ENCODE data around the gene ELMO3.

The ELMO3 gene

GRCh38 chr16:67246081-67246755, 47.3 kb downstream of the ELMO3 start (continued):
- peak; percentile 97 for TF ChIP-seq ZBTB10 (tag by site-specific recombination; IDR thresholded peaks at IDR 0.05)
- TF ChIP-seq ZNF350 (tag by site-specific recombination; IDR thresholded peaks at IDR 0.05) = no peak
- TF ChIP-seq OVOL3 (tag by site-specific recombination; IDR thresholded peaks at IDR 0.05) = no peak
- TF ChIP-seq EGR2 (tag by site-specific recombination; IDR thresholded peaks at IDR 0.05; ENCODE audit: low read depth) = peak; percentile 86
- TF ChIP-seq ZEB2 (tag by site-specific recombination; IDR thresholded peaks at IDR 0.05) = peak; percentile 75; the same call in 1 of the 2 replicates
- no peak; the same call in 1 of the 2 replicates for TF ChIP-seq ZNF513 (tag by site-specific recombination; IDR thresholded peaks at IDR 0.05)
- TF ChIP-seq ZNF16 (tag by site-specific recombination; IDR thresholded peaks at IDR 0.05; ENCODE audit: low read depth) = no peak
- TF ChIP-seq PBX3 (CRISPR knock-in tag; IDR thresholded peaks at IDR 0.05) = no peak
- no peak for TF ChIP-seq ELK4 (IDR thresholded peaks at IDR 0.05; ENCODE audit: borderline replicate concordance, low read depth, low read length)
- TF ChIP-seq ZNF704 (tag by site-specific recombination; IDR thresholded peaks at IDR 0.05) = no peak
- no peak for TF ChIP-seq ZFP3 (tag by site-specific recombination; IDR thresholded peaks at IDR 0.05; ENCODE audit: low read depth)
- no peak for TF ChIP-seq ZNF311 (tag by site-specific recombination; IDR thresholded peaks at IDR 0.05; ENCODE audit: borderline replicate concordance)
- TF ChIP-seq ZBTB49 (tag by site-specific recombination; IDR thresholded peaks at IDR 0.05; ENCODE audit: low read depth) = no peak
- no peak for TF ChIP-seq MYNN (tag by site-specific recombination; IDR thresholded peaks at IDR 0.05; ENCODE audit: borderline replicate concordance)
- 0 out of 2 replicates have a peak, but pooled peaks have one; percentile 40 for TF ChIP-seq ZSCAN30 (tag by site-specific recombination; IDR thresholded peaks at IDR 0.05)
- no peak for TF ChIP-seq ZNF19 (tag by site-specific recombination; IDR thresholded peaks at IDR 0.05; ENCODE audit: low read depth)
- TF ChIP-seq ZNF521 (tag by site-specific recombination; IDR thresholded peaks at IDR 0.05) = no peak
- TF ChIP-seq ZNF837 (tag by site-specific recombination; IDR thresholded peaks at IDR 0.05) = no peak
- TF ChIP-seq SP2 (tag by site-specific recombination; IDR thresholded peaks at IDR 0.05) = peak; percentile 83
- peak; percentile 48; the same call in 1 of the 2 replicates for TF ChIP-seq ZNF366 (tag by site-specific recombination; conservative IDR thresholded peaks at IDR 0.05)
- TF ChIP-seq PATZ1 (tag by site-specific recombination; IDR thresholded peaks at IDR 0.05) = peak; percentile 98
- no peak for TF ChIP-seq ZNF2 (tag by site-specific recombination; IDR thresholded peaks at IDR 0.05)
- no peak for TF ChIP-seq ZNF26 (tag by site-specific recombination; IDR thresholded peaks at IDR 0.05)
